ENCODE data around the gene SMARCA2. TPM values are rescaled to one million over a fixed set of nuclear protein-coding genes. Genes with fewer than 3 reads are reported as not detected.

Gene SMARCA2
- total and polyA plus RNA-seq, 9 of the 15 experiments (the other 6 are each of a cell fraction or from before 2014, with no cell fraction given) = 8.0 to 34.8 (median 25.5) TPM

GRCh38 chr9:2032234-2032633 is 17.1 kb downstream of the SMARCA2 start (continued):
- TF ChIP-seq ETS1 (conservative IDR thresholded peaks at IDR 0.05; ENCODE audit: control insufficient read depth, low read depth, low read length) (no peak), EP300 (IDR thresholded peaks at IDR 0.05; ENCODE audit: low read length) (peak; percentile 39; the same call in 1 of the 2 replicates), ZNF277 (CRISPR knock-in tag; IDR thresholded peaks at IDR 0.05; ENCODE audit: borderline replicate concordance) (no peak), SP1 (CRISPR knock-in tag; IDR thresholded peaks at IDR 0.05) (no peak), CREB3 (tag; conservative IDR thresholded peaks at IDR 0.05; ENCODE audit: low read depth) (no peak)

GRCh38 chr9:2036844-2037243 is 21.7 kb downstream of the SMARCA2 start:
- no peak for FAIRE-seq
- Histone ChIP-seq H2AFZ (ENCODE audit: low read depth, low read length) (no peak overlapping the region), H3K4me1 (replicated peaks in 1 of 2; ENCODE audit: control insufficient read depth in 2 of 2, insufficient read depth in 2 of 2, low read length in 2 of 2) (peaks cover 0 to 9% of the 10 kb centered on the region in 2 experiments; a peak in 3 of 5 replicates), H4K20me1 (replicated peaks; ENCODE audit: control insufficient read depth, insufficient read depth, low read length) (no peaks in the 10 kb centered on the region), H3K27ac (ENCODE audit: extremely low read depth, low read depth, low read length) (no peak overlapping the region), H3K9me1 (ENCODE audit: control insufficient read depth, insufficient read depth, low read length) (no peaks in the 10 kb centered on the region), H3K9ac (ENCODE audit: insufficient read depth in 1 of 2, low read depth in 2 of 2, low read length in 2 of 2) (no peak overlapping the region), H3K9me3 (replicated peaks; ENCODE audit: control insufficient read depth, insufficient read depth, low read depth, low read length) (no peaks in the 10 kb centered on the region), H3K4me3 (no peak overlapping the region), H3K79me2 (ENCODE audit: control insufficient read depth, insufficient read depth, low read length) (peaks cover 14% of the 10 kb centered on the region), H3K27me3 (ENCODE audit: control insufficient read depth in 2 of 2, insufficient read depth in 2 of 2, low read length in 2 of 2) (no peaks in the 10 kb centered on the region), H3K4me2 (ENCODE audit: insufficient read depth, low read length) (no peak overlapping the region), H3K36me3 (ENCODE audit: control insufficient read depth, insufficient read depth, low read length) (peaks cover 80% of the 10 kb centered on the region; the same call in 2 of the 3 replicates)
- CTCF ChIA-PET (ENCODE audit: low intra/inter-chr PET ratio) = no interaction called here
- ATAC-seq = no peak
- in situ Hi-C loops (cut with MboI) = no loop called here
- DNase-seq (ENCODE audit: extremely low read depth in 1 of 4, low spot score in 3 of 4) = no peak
- POLR2A ChIA-PET = no interaction called here
- WGBS (ENCODE audit: insufficient coverage, low coverage, missing lambda C conversion rate) = 90% methylated on average over 4 of the region's 4 CpGs
- no TSS peak for BruUV-seq (replicated peaks)
- intact Hi-C loops (cut with micrococcal nuclease) = no loop called here
- no peak for TF ChIP-seq ZNF511 (CRISPR knock-in tag; IDR thresholded peaks at IDR 0.05)
- TF ChIP-seq SIX5 (IDR thresholded peaks at IDR 0.05; ENCODE audit: borderline replicate concordance in 1 of 2, insufficient read depth in 1 of 2, low read depth in 1 of 2, low read length in 2 of 2) = no peak
- TF ChIP-seq CUX1 (CRISPR knock-in tag; IDR thresholded peaks at IDR 0.05) = no peak

All from K562 (cell line).